Activated CD4-positive, CD25-positive, alpha-beta regulatory T cell treated with anti-CD3 and anti-CD28 coated beads, Interleukin-2, amount 50 U/mL, for 24 hours (primary cell): Measurements from ENCODE around the gene TGFBR2.

ENCODE experiments used
- ATAC-seq, 2 donors: fragments of 150-1000 bp; cut with Tn5 transposase; one replicate each; pipeline ENCODE4 v1.10.0; 2021; ENCODE audit warnings: mild to moderate bottlenecking in 1 of 2, moderate library complexity in 1 of 2

TGFBR2 gene

GRCh38 chr3:30723211-30723610, 116.8 kb downstream of the TGFBR2 start:
- no peak for ATAC-seq

DNA sequence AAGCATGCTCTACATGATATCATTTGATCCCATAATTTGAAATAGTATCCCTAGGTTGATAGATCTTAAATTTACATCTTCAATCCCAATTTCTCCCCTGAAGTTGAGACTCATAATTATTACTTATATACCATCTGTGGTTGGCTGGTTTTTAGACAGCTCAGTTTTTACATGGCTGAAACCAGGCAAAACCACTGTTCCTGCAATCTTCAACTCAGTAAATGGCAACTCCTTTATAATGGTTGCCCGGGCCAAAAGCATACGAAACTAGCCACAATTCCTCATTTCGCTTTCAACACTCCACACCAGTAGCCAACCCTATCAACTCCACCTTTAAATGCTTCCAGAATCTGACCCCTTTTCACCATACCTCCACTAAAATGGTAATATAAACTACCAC, 118.5 kb downstream of the TGFBR2 start:
- ATAC-seq = no peak

- no peak for ATAC-seq
Measured at GRCh38 chr3:30728143-30728542, 121.7 kb downstream of the TGFBR2 start.

- no peak for ATAC-seq
Measured at GRCh38 chr3:30729512-30729911, 123.1 kb downstream of the TGFBR2 start.

- no peak for ATAC-seq
Measured at GRCh38 chr3:30729936-30730335, 123.5 kb downstream of the TGFBR2 start.

- ATAC-seq = no peak
Measured at GRCh38 chr3:30730967-30731366, 124.6 kb downstream of the TGFBR2 start.

- no peak for ATAC-seq
Measured at GRCh38 chr3:30733209-30733608, 126.8 kb downstream of the TGFBR2 start.

DNA sequence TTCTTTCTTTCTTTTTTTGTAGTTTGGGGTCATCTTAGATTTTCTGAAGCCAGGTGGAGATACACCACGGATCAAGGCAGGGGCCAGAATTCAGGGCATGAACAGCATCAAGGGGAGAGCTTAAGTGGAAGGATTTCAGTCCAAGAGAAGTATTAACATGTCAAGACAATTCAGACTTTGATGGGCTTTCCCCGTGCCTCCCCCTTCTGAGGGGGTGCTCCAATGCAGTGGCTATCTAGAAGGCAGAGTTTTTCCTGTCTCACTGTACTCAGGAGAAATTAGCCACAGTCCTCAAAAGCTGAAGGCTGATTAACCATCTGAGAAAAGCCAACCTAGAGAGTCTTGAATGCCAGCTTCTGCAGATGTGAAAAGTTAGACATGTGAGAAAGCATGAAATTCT, 127.3 kb downstream of the TGFBR2 start:
- no peak for ATAC-seq

DNA sequence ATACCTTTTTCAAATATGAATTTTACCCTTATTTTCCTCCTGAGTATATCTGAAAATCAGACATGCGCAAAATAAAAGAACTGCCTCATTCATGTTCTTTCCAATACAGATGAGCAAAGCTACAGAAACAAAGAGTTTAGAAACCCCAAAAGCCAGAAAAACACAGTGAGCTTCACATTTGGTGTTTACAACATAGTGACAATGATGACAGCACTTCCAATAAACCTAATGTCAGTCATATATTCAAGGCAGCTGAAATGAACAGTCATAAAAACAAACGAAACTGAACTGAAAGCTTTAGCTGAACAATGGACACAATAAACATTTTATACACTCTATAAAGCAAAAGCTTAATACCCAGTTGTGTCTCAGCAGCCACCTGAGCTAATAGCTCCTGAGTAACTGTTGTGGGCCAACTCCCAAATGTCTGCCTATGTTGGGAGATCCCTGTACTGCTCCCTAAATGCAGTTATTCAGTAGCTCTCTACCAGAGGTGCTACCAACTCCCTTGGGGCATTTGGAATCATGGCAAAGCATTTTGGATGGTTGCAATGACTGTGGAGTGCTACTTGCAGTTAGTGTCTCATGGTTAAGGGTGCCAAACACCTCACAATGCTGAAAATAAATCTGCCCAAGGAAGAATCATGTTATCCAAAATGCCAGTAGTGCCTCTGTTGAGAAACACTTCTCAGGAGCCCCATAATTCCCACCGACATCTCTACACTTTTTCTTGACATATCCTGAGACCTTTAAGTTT, 131.5 kb downstream of the TGFBR2 start:
- ATAC-seq = peak; percentile 43 to 58

GRCh38 chr3:30738605-30739004, 132.2 kb downstream of the TGFBR2 start:
- peak; percentile 53 to 59 for ATAC-seq

DNA sequence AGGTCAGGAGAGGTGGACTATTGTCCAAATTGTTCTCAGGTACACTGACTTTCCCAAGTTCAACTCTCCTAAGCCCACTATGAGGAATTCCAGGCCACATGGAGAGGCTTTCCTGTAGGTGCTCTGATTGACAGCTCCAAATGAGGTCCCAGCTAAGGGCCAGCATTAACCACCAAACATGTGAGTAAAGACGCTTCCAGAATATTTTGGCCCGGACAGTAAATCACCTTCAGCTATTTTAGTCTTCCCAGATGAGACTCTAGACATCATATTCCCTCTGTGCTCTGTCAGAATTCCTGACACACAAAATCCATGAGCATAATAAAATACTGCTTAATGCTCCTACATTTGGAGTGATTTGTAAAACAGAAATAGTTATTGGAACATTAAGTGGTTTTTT, 135.5 kb downstream of the TGFBR2 start:
- no peak for ATAC-seq

GRCh38 chr3:30742796-30743619, 136.6 kb downstream of the TGFBR2 start:
- ATAC-seq = no peak
